HFFc6 (cell line): Measurements from ENCODE around the gene SH3TC1. TPM values are rescaled to one million over a fixed set of nuclear protein-coding genes. Genes with fewer than 3 reads are reported as not detected.

Source experiments
- DNase-seq: peaks from one replicate; pipeline ENCODE4 v3.0.0-alpha.2; 2018
- H3K27ac Mint-ChIP-seq: 2 replicates; pipeline ENCODE4 v1.8.0; 2020; ENCODE audit warnings: mild to moderate bottlenecking, mixed read lengths
- H3K27me3 Mint-ChIP-seq: 2 replicates; pipeline ENCODE4 v1.8.0; 2021; ENCODE audit warnings: mild to moderate bottlenecking, moderate library complexity, mixed read lengths; ENCODE audit not compliant: insufficient read depth
- H3K36me3 Mint-ChIP-seq: 2 replicates; pipeline ENCODE4 v1.8.0; 2021; ENCODE audit warnings: low read depth, mixed read lengths
- H3K4me1 Mint-ChIP-seq: 2 replicates; pipeline ENCODE4 v1.8.0; 2020; ENCODE audit warnings: low read depth, mixed read lengths
- H3K4me3 Mint-ChIP-seq: 2 replicates; pipeline ENCODE4 v1.8.0; 2020; ENCODE audit warnings: mild to moderate bottlenecking, moderate library complexity, mixed read lengths
- H3K9me3 Mint-ChIP-seq: 2 replicates; pipeline ENCODE4 v1.8.0; 2020; ENCODE audit warnings: mild to moderate bottlenecking, mixed read lengths
- total RNA-seq, 6 experiments: library from RNA; stranded (reverse); fragmentation: NEBNext Ultra II Directional; extraction: Animal tissue kit (Norgen Biotek cat#: 25700); gene quantifications; 2 replicates in 1 of 6; 3 replicates in 5 of 6; pipeline ENCODE4 v1.2.3, GENCODE V29; 2021
- TF ChIP-seq, protein P1 (sequence below): fragments of 200-600 bp; sonication (generic); IDR thresholded peaks from 2 replicates; pipeline ENCODE4 v1.5.0; 2021; ENCODE audit warnings: antibody characterized with exemption, mild to moderate bottlenecking

SH3TC1 gene
- total RNA-seq, 6 experiments from 2014 or later: 0.34 to 1.4 (median 0.86) TPM

- DNase-seq: peak; percentile 43
- Mint-ChIP-seq H3K9me3 (no peaks in the 10 kb centered on the region), H3K27me3 (no peaks in the 10 kb centered on the region; the same call in 1 of the 2 replicates)
Observed at GRCh38 chr4:8281519-8282133, 82.5 kb downstream of the SH3TC1 start.

DNA sequence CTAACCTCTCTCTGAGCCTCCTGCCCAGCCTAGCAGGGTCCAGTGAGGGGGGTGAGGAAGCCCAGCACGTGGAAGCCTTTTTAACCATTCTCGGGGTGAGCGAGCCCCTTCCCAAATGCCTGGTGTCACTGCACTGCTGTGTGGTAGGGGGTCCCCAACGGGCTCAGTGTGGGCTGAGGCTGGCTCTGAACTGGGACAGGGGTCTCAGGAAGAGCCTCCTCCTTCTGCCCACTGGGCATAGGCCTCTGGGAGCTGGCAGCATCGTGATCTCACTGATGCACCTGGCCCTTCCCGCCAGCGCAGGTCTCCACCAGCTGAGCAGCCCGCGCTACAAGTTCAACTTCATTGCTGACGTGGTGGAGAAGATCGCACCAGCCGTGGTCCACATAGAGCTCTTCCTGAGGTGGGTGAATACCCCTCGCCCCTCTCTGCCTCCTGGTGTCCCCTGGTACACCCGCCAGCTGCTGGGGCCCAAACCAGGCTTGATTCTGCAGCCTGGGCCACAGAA lies 83.1 kb downstream of the SH3TC1 start:
- TF ChIP-seq, protein P1, sequence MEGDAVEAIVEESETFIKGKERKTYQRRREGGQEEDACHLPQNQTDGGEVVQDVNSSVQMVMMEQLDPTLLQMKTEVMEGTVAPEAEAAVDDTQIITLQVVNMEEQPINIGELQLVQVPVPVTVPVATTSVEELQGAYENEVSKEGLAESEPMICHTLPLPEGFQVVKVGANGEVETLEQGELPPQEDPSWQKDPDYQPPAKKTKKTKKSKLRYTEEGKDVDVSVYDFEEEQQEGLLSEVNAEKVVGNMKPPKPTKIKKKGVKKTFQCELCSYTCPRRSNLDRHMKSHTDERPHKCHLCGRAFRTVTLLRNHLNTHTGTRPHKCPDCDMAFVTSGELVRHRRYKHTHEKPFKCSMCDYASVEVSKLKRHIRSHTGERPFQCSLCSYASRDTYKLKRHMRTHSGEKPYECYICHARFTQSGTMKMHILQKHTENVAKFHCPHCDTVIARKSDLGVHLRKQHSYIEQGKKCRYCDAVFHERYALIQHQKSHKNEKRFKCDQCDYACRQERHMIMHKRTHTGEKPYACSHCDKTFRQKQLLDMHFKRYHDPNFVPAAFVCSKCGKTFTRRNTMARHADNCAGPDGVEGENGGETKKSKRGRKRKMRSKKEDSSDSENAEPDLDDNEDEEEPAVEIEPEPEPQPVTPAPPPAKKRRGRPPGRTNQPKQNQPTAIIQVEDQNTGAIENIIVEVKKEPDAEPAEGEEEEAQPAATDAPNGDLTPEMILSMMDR: no peak
- H3K27me3 Mint-ChIP-seq: no peaks in the 10 kb centered on the region; the same call in 1 of the 2 replicates
- no peak for DNase-seq

More at GRCh38 chr4:8281519-8282133, 82.5 kb downstream of the SH3TC1 start:
- Mint-ChIP-seq H3K4me1 (peaks cover 29% of the 10 kb centered on the region), H3K4me3 (no peak overlapping the region), H3K27ac (no peak overlapping the region), H3K36me3 (no peaks in the 10 kb centered on the region)
- TF ChIP-seq, protein P1: no peak

DNA sequence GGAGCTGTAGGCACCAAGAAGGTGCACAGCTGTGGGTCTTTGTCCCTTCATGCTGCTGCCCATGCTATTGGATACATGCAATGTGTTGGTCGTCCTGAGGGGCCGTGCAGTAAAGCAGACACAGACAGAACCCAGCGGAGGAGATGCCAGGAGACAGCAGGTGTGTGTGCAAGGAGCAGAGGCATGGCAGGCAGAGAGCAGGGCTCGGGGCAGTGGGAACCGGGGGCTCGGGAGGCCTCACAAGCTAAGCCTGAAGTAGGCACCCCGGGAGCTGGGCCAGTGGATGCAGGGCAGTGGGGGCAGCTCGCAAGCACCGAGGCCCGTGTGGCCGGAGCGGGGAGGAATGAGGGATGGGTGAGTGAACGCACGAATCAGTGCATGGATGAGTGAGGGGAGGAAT lies 83.7 kb downstream of the SH3TC1 start:
- no peak for DNase-seq
- Mint-ChIP-seq H3K27me3 (no peaks in the 10 kb centered on the region; the same call in 1 of the 2 replicates), H3K9me3 (no peaks in the 10 kb centered on the region), H3K36me3 (no peaks in the 10 kb centered on the region), H3K4me1 (peaks cover 21% of the 10 kb centered on the region), H3K4me3 (no peak overlapping the region), H3K27ac (no peak overlapping the region)
- TF ChIP-seq, protein P1: no peak

More for the DNA sequence above, 83.1 kb downstream of the SH3TC1 start:
- no peak overlapping the region for H3K27ac Mint-ChIP-seq
- H3K4me3 Mint-ChIP-seq: no peak overlapping the region
- H3K9me3 Mint-ChIP-seq: no peaks in the 10 kb centered on the region
- H3K4me1 Mint-ChIP-seq: peaks cover 27% of the 10 kb centered on the region
- H3K36me3 Mint-ChIP-seq: no peaks in the 10 kb centered on the region

DNA sequence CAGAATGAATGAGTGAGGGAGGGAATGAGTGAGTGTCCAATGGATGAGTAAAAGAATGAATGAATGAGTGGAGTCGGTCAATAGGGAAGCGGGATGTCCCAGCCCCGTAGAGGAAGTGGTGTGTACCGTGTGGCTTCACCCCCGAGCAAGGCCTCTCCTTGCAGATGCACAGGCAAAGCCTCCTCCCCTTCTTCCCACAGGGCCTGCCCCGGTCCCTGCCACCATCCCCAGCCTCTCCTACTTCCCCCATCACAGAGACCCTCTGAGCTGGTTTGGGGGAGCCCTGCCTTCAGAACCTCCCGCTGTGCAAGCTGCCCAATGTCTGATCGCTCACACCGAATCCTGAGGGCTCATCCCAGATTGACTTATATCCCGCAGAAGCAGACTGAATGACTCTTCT lies 84.1 kb downstream of the SH3TC1 start:
- Mint-ChIP-seq H3K9me3 (no peaks in the 10 kb centered on the region), H3K27me3 (no peaks in the 10 kb centered on the region; the same call in 1 of the 2 replicates), H3K4me3 (no peak overlapping the region), H3K27ac (no peak overlapping the region), H3K36me3 (no peaks in the 10 kb centered on the region), H3K4me1 (peaks cover 17% of the 10 kb centered on the region)
- TF ChIP-seq, protein P1: no peak
- no peak for DNase-seq

DNA sequence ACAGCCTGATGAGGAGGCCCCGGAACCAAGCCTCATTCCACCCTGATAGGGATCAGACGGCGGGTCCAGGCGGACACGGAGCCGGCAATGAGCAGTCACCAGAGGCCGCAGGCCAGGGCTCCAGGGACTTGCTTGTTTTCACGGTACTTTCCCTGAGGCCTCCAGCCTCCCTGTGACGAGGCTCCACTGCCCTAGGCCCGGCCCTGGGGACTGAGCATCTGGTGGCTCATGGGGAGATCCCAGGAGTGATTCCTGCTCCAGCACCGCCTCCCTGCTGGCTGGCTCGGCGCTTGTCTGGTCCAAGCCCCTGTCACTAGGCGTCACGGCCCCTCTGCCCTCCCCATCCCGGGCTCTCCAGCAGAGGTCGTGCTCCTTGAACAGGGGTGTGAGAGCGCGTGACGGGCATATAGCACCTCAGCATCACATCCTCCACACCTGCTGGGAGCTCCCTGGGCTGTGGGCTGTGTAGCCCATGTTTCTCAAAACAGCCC lies 84.6 kb downstream of the SH3TC1 start:
- H3K4me1 Mint-ChIP-seq: peaks cover 12% of the 10 kb centered on the region
- H3K27me3 Mint-ChIP-seq: no peaks in the 10 kb centered on the region; the same call in 1 of the 2 replicates
- H3K36me3 Mint-ChIP-seq: no peaks in the 10 kb centered on the region
- no peak overlapping the region for H3K4me3 Mint-ChIP-seq
- DNase-seq: no peak
- no peaks in the 10 kb centered on the region for H3K9me3 Mint-ChIP-seq
- no peak overlapping the region for H3K27ac Mint-ChIP-seq
- TF ChIP-seq, protein P1: peak; percentile 14; the same call in 1 of the 2 replicates
